Neural crest cell (in vitro differentiated cells): ENCODE data around the gene CYYR1. TPM values are rescaled to one million over a fixed set of nuclear protein-coding genes. Genes with fewer than 3 reads are reported as not detected.
A peak's percentile ranks its signal among the peaks of the same experiment; 100 is the strongest.

ENCODE experiments used
- DNase-seq: peaks from one replicate; pipeline ENCODE4 v3.0.0; 2021; ENCODE audit warnings: low read depth, mixed read lengths, low spot score
- H3K27ac Mint-ChIP-seq: one replicate; pipeline ENCODE4 v1.8.0; 2021; ENCODE audit warnings: mild to moderate bottlenecking, mixed read lengths; ENCODE audit not compliant: unreplicated experiment
- H3K27me3 Mint-ChIP-seq: 2 replicates; pipeline ENCODE4 v1.8.0; 2021; ENCODE audit warnings: low read depth, mild to moderate bottlenecking, mixed read lengths
- H3K36me3 Mint-ChIP-seq: 2 replicates; pipeline ENCODE4 v1.8.0; 2021; ENCODE audit warnings: low read depth, mild to moderate bottlenecking, mixed read lengths
- H3K4me1 Mint-ChIP-seq: 2 replicates; pipeline ENCODE4 v1.8.0; 2021; ENCODE audit warnings: mixed read lengths
- H3K4me3 Mint-ChIP-seq: one replicate; pipeline ENCODE4 v1.8.0; 2021; ENCODE audit warnings: mild to moderate bottlenecking, mixed read lengths
- H3K9me3 Mint-ChIP-seq: 2 replicates; pipeline ENCODE4 v1.8.0; 2021; ENCODE audit warnings: mixed read lengths
- total RNA-seq: library from RNA; stranded (reverse); gene quantifications from 2 replicates; pipeline ENCODE4 v1.2.1, GENCODE V29; 2021
- TF ChIP-seq, protein P1 (sequence below): fragments of 200-600 bp; sonication (generic); conservative IDR thresholded peaks from 2 replicates; pipeline ENCODE4 v1.5.0; 2021; ENCODE audit warnings: antibody characterized with exemption, mild to moderate bottlenecking

Gene CYYR1
- total RNA-seq, 1 donor from 2014 or later = 18.2 TPM

DNA sequence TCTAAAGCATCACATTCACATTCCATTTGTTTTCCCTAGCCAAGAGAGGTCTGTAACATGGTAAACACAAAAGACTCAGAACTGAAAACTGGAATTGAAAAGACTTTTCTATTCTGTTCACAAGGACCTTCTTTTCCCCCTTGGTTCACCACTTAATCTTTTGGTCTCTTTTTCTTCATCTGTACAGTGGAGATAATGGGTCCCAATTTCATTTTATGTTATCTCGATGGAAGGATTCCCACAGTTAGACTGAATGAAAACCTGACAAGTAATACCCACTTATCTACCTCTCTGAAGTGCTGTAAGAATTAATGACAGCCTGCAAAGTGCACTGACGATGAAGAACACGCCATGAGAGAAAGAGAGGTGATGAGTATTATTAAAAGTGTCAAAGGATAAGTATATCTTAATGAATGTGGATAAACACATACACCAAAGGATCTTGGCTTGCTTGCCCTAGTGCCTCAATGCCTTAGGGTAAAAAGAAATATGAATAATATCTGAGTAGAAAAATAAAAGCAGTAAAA is 71.5 kb downstream of the CYYR1 start:
- peaks cover 2% of the 10 kb centered on the region for H3K9me3 Mint-ChIP-seq
- no peaks in the 10 kb centered on the region for H3K27me3 Mint-ChIP-seq
- DNase-seq = no peak
- H3K27ac Mint-ChIP-seq = no peak overlapping the region
- H3K4me3 Mint-ChIP-seq = no peak overlapping the region
- TF ChIP-seq, protein P1, sequence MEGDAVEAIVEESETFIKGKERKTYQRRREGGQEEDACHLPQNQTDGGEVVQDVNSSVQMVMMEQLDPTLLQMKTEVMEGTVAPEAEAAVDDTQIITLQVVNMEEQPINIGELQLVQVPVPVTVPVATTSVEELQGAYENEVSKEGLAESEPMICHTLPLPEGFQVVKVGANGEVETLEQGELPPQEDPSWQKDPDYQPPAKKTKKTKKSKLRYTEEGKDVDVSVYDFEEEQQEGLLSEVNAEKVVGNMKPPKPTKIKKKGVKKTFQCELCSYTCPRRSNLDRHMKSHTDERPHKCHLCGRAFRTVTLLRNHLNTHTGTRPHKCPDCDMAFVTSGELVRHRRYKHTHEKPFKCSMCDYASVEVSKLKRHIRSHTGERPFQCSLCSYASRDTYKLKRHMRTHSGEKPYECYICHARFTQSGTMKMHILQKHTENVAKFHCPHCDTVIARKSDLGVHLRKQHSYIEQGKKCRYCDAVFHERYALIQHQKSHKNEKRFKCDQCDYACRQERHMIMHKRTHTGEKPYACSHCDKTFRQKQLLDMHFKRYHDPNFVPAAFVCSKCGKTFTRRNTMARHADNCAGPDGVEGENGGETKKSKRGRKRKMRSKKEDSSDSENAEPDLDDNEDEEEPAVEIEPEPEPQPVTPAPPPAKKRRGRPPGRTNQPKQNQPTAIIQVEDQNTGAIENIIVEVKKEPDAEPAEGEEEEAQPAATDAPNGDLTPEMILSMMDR = no peak
- peaks cover 6% of the 10 kb centered on the region for H3K4me1 Mint-ChIP-seq
- peaks cover 13% of the 10 kb centered on the region for H3K36me3 Mint-ChIP-seq

- Mint-ChIP-seq H3K27ac (no peak overlapping the region), H3K9me3 (peaks cover 2% of the 10 kb centered on the region), H3K36me3 (peaks cover 13% of the 10 kb centered on the region), H3K27me3 (no peaks in the 10 kb centered on the region), H3K4me1 (peaks cover 4% of the 10 kb centered on the region), H3K4me3 (no peak overlapping the region)
- DNase-seq = no peak
- TF ChIP-seq, protein P1 = no peak
Measured at GRCh38 chr21:26499495-26499894, 73.6 kb downstream of the CYYR1 start.

DNA sequence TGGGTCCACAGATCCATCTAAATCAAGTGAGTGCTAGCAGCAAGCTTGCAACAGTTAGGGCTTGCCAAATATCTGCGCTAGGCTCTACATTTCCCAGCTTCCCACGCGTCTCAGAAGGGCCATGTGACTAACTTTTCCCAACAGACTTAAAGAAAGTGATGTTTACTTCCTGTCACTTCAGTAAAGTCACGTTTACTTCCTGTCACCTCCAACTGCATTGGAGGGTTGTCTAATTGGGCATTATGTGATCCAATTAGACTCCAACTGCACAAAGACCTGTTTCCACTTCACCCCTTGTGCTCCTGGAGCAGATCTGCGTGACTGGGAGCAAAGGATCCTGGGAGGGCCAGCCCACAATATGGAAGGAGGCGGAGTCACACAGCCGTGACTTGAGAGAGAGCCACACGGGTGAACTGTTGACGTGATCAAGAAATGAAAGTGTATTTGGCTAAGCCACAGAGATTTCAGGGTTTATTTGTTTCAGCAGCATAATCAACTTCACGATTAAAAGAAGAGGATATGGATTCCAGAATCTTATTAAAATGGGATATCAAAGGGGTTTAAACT is 77.7 kb downstream of the CYYR1 start:
- Mint-ChIP-seq H3K27me3 (no peaks in the 10 kb centered on the region), H3K4me3 (no peak overlapping the region), H3K36me3 (peaks cover 23% of the 10 kb centered on the region), H3K27ac (no peak overlapping the region), H3K9me3 (peaks cover 6% of the 10 kb centered on the region), H3K4me1 (peaks cover 13% of the 10 kb centered on the region)
- TF ChIP-seq, protein P1 = no peak
- DNase-seq = no peak

- H3K27me3 Mint-ChIP-seq = no peaks in the 10 kb centered on the region
- peaks cover 13% of the 10 kb centered on the region for H3K4me1 Mint-ChIP-seq
- H3K4me3 Mint-ChIP-seq = no peak overlapping the region
- H3K27ac Mint-ChIP-seq = peak overlapping the region; percentile 64
- no peak for DNase-seq
- H3K36me3 Mint-ChIP-seq = peaks cover 10% of the 10 kb centered on the region
- TF ChIP-seq, protein P1 = no peak
- H3K9me3 Mint-ChIP-seq = peaks cover 6% of the 10 kb centered on the region
Measured at GRCh38 chr21:26491663-26492062, 81.4 kb downstream of the CYYR1 start.

DNA sequence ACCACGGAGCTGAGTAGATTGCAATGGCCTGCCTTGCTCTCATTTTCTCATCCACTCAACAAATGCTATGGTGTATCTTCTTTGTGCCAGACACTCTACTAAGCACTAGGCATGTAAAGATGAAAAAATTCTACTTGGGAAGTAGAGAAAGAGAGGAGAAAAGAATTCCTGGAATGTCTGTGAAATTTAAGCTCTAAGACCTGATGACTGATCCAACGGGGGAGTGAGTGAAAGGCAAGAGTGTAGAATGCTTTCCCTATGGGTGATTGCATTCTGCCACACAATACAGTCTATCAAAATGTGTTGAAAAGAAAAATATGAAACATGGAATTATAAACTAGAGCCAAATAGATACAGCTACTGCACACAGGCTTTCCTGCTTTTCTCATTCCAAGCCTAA is 82.3 kb downstream of the CYYR1 start:
- H3K4me3 Mint-ChIP-seq = no peak overlapping the region
- TF ChIP-seq, protein P1 = no peak
- no peak overlapping the region for H3K27ac Mint-ChIP-seq

More for the DNA sequence above, 82.3 kb downstream of the CYYR1 start:
- no peak for DNase-seq
- Mint-ChIP-seq H3K36me3 (peaks cover 10% of the 10 kb centered on the region), H3K9me3 (peaks cover 6% of the 10 kb centered on the region), H3K4me1 (peaks cover 13% of the 10 kb centered on the region), H3K27me3 (no peaks in the 10 kb centered on the region)
